Measurements from ENCODE around the gene CUEDC1. TPM values are rescaled to one million over a fixed set of nuclear protein-coding genes. Genes with fewer than 3 reads are reported as not detected.
A peak's percentile ranks its signal among the peaks of the same experiment; 100 is the strongest.

CUEDC1 gene
- 10 to 100 TPM; 40.4 to 43.4 (median 42.7) TPM for polyA plus RNA-seq (ENCODE audit: insufficient read length in 3 of 3)

- DNase-seq (ENCODE audit: low read depth in 3 of 3, low spot score in 2 of 3), result no peak
Measured at GRCh38 chr17:57955183-57955931, at the start of gene CUEDC1. Gene CUEDC1, minus strand, starts transcription at chr17:57955412. Its CDS starts 69,848 bp downstream, at chr17:57885564.

DNA sequence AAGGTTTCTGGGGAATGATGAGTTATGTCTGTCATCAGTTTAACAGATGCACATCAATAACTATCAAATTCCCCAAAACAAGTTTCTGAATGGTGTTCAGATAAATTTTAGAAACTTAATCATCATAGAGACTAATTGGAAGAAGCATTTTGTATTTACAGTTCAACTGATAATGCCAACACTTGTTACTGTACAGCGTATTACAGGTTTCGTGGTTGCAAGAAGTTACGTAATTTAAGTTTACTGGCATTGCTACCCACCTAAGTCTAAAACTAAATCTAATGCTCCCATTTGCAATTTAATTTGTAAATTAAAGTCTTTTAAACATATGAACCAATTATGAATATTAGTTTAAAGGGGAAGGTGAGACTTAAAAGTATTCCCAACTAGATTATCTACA, 48.8 kb upstream of the CUEDC1 start:
- DNase-seq (ENCODE audit: low read depth in 3 of 3, low spot score in 2 of 3), result no peak

- no peak for DNase-seq (ENCODE audit: low read depth in 3 of 3, low spot score in 2 of 3)
Measured at GRCh38 chr17:58002973-58003372, 47.8 kb upstream of the CUEDC1 start.

DNA sequence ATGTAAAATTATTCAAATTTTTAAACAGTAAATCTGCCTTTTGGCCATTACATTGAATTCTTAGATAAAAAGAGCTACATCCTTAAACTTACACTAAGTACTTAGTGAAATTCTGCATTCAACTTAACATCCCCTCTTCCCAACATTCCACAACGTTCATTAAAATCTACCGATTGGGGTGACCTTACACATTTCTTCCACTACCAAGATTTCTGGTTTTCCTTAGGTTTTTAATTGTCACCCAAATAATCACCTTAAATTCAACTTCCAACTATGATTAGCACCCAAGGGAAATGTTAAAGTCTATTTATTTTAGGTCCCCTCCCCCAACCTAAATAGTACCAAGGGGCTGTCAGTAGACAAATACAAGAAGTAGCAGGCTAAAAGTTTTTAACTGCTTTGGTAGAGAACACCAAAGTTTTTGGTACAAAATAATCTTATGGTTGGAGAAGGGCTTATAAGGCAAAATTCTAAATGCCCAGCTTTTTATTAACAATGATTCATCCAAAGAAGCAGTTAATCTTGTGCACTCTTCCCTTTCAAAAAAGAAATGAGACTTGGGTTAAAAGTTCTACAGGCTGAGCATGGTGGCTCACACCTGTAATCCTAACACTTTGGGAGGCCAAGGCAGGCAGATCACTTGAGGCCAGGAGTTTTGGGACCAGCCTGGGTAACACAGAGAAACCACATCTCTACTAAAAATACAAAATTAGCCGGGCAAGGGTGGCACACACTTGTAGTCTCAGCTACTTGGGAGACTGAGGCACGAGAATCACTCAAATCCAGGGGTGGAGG, 47.1 kb upstream of the CUEDC1 start:
- no peak for DNase-seq (ENCODE audit: low read depth in 3 of 3, low spot score in 2 of 3)

- DNase-seq (ENCODE audit: low read depth in 3 of 3, low spot score in 2 of 3), result no peak
Measured at GRCh38 chr17:58001461-58002124, 46.4 kb upstream of the CUEDC1 start.

DNA sequence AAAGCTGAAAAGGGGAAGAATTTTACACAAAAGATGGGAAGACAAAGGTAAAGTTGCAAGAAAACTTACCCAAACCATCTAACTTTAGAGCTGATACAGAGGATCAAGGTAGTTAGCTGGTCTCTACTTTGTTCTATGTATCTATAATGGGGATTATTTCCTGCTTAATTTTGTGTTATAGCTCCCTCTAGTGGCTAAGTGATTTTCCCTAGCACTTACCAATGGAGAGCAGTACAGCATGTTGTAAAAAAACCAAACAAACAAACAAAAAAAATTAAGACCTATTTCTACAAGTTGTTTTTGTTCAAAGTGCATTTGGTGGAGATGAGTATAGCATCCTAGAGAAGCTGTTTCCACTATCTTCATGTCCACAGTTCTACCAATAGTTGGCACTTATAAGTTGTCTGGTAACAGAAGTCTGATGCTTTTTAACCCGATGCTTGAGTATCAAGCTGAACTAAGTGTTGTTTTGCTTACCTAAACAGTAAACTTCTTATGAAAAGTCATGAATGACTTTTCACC, 44.3 kb upstream of the CUEDC1 start:
- peak in 2 of 3 donors; percentile 67 to 68 for DNase-seq (ENCODE audit: low read depth in 3 of 3, low spot score in 2 of 3)

GRCh38 chr17:57999010-57999495, 43.8 kb upstream of the CUEDC1 start:
- no peak for DNase-seq (ENCODE audit: low read depth in 3 of 3, low spot score in 2 of 3)

GRCh38 chr17:57997085-57997809, 42.0 kb upstream of the CUEDC1 start:
- DNase-seq (ENCODE audit: low read depth in 3 of 3, low spot score in 2 of 3), result no peak

DNA sequence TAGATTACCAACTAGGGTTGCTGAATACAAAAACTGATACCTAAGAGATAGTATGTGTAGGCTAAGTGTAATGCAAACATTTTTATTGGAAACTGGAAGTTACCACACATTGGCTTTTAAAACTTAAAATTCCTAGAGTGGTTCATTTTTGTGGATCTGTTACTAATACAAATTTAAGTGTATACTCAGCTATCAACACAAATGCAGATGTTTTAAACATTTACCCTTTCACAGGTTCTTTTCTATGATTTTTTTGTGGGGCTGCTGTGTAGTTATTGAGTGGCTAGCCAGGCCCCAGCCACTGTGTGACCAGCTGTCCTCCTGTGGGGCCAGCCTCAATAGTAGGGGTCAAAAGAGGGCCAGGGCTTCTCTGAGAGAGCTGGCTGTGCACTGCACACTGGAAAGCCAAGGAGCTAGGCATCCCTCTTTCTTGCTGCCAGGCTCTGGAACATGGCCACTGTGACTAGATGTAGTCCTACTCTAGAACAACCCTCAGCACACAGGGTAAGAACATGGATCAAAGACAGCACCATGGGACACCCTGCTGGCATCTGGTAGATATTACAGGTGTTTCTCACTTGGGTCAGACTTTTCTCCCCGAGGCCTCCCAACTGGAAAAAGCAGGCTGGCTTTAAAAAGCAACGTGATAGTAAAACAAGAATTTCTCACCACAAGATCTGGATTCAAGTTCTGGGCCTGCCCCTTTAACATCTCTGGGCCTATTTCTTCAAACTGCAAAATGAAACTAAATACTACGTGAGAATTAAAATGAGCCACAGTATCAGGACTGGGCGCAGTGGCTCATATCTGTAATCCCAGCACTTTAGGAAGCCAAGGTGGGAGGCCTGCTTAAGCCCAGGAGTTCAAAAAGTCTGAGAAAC, 40.1 kb upstream of the CUEDC1 start:
- DNase-seq (ENCODE audit: low read depth in 3 of 3, low spot score in 2 of 3), result peak in 1 of 3 donors; percentile 43

- DNase-seq (ENCODE audit: low read depth in 3 of 3, low spot score in 2 of 3), result no peak
Measured at GRCh38 chr17:57994436-57994835, 39.2 kb upstream of the CUEDC1 start.

- no peak for DNase-seq (ENCODE audit: low read depth in 3 of 3, low spot score in 2 of 3)
Measured at GRCh38 chr17:57993471-57994365, 38.5 kb upstream of the CUEDC1 start.

- no peak for DNase-seq (ENCODE audit: low read depth in 3 of 3, low spot score in 2 of 3)
Measured at GRCh38 chr17:57991537-57991936, 36.3 kb upstream of the CUEDC1 start.

- no peak for DNase-seq (ENCODE audit: low read depth in 3 of 3, low spot score in 2 of 3)
Measured at GRCh38 chr17:57990037-57990436, 34.8 kb upstream of the CUEDC1 start.

- peak in 2 of 3 donors; percentile 50 to 66 for DNase-seq (ENCODE audit: low read depth in 3 of 3, low spot score in 2 of 3)
Measured at GRCh38 chr17:57988301-57989250, 33.4 kb upstream of the CUEDC1 start.

DNA sequence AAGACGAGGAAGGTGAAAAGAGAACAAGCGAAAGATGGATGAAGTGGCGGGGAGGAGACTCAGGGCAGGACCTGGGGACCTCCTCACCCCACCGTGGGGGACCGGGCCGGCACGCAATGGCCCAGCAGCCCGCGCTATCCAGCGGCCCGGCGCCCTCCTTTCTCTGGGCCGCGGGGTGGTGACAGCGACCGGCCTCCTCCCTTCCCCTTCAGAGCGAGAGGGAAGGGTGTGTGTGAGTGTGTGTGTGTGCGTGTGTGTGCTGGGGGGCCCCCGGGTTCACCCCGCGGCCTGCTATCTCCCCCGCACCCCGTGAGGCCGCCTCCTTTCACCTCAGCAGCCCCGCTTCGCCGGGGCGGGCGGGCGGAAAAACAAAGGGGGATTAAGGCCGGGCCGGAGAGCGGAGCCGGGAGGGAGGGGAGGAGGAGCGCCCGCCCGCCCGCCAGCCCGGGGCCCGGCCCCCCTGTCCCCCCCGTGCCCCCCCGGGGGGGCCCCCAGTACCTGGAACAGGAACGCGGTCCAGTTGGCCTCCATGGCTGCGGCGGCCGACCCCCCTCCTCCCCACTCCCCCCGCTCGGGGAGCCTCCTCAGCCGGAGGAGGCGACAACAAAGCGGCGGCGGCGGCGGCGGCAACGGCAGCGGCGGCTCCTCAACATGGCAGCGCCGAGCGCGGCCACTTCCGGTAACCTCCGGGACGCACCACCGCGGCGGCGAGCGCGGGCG, 32.5 kb upstream of the CUEDC1 start, which contains the start of gene VEZF1:
Gene VEZF1, minus strand, starts transcription at position 674 of the 720 bp plus-strand sequence. Its CDS starts 143 bp downstream, at position 531.
- DNase-seq (ENCODE audit: low read depth in 3 of 3, low spot score in 2 of 3), result peak in 1 of 3 donors; percentile 40
